Measurements from ENCODE around the gene ANKRD44.
"Not testable (repeated sequence)": the region's sequence is repeated elsewhere in the genome, so short reads cannot be mapped to it uniquely, and the experiment has no call there.

The ANKRD44 gene

DNA sequence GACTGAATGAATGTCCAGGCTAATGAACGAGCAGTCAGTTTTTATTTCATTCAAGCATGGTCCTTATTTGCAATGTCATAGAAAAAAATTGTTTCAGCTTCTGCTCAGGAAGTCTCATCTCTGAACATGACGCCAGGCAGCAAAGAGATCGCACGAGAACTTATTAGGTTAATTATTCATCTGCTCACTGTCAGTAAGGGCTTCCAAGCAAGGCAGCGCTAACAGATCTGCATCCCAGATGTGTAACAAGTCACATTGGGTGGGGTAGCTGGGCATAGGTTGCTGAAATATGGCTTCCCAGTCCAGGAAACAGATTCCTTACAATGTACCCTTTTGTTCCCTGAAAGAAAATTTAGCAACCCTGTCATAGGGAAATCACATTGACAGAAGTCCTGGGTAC lies 63.5 kb downstream of the ANKRD44 start:
- Mint-ChIP-seq H3K36me3 (peaks cover 1% of the 10 kb centered on the region), H3K9me3 (no peaks in the 10 kb centered on the region), H3K27me3 (no peaks in the 10 kb centered on the region), H3K4me1 (peaks cover 92% of the 10 kb centered on the region), H3K4me3 (peak overlapping the region; percentile 60), H3K27ac (peak overlapping the region; percentile 92)

DNA sequence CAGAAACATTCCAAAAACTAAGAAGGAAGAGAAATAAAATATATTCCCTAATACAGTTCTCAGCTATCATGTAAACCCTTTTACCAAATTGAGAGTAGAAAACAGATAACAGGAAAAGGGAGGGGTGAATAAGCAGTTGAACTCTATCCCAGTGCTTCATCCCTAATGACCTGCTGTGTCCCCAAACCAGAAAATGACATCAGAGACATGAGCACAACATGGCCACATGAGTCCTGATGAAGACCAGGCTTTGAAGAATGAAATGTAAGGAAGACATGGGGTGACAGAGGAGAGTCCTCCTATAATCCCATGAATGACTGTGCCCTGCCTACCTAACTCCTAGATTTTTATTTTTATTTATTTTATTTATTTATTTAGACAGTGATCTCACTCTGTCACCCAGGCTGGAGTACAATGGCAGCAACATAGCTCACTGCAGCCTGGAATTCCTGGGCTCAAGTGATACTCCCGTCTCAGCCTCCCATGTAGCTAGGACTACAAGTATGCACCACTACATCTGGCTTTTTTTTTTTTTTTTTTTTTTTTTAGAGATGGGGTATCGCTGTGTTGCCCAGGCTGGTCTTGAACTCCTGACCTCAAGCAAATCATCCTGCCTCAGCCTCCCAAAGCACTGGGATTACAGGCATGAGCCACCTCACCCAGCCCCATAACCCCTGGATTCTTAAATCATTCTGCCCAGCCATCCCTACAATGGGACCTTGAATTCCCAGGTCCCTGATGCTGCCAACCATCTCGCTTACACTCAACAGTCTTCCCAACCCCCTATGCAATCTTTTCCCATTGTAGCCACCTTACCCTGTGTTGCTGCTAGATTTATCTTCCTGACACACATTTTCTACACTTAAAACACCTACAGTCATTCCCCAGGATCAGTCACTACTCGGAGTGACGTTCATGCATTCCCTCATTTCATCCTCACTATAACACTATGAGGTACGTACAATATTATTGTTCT lies 64.5 kb downstream of the ANKRD44 start:
- Mint-ChIP-seq H3K36me3 (peaks cover 1% of the 10 kb centered on the region), H3K4me1 (peaks cover 86% of the 10 kb centered on the region), H3K27ac (peak overlapping the region; percentile 92), H3K4me3 (peak overlapping the region; percentile 60), H3K9me3 (no peaks in the 10 kb centered on the region), H3K27me3 (no peaks in the 10 kb centered on the region)

DNA sequence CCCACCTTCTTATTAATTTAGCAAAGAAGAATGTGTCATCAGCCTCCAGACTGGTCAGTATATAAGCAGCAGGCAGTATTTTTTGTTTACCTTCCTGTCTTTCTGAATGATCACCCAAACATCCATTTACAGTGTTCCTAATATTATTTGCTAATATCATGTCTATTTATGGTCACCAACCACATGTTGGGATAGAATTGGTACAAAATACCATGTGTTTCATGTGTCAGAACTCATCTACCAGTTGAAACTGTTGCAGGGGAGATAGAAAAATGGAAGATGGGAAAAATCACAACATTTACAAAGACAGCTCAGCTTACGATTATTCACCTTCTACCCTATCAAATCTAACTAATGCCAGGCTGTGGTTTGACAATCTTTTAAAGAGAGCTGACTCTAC lies 66.2 kb downstream of the ANKRD44 start:
- Mint-ChIP-seq H3K27ac (peak overlapping the region; percentile 86), H3K36me3 (peaks cover 1% of the 10 kb centered on the region), H3K4me3 (no peak overlapping the region)

DNA sequence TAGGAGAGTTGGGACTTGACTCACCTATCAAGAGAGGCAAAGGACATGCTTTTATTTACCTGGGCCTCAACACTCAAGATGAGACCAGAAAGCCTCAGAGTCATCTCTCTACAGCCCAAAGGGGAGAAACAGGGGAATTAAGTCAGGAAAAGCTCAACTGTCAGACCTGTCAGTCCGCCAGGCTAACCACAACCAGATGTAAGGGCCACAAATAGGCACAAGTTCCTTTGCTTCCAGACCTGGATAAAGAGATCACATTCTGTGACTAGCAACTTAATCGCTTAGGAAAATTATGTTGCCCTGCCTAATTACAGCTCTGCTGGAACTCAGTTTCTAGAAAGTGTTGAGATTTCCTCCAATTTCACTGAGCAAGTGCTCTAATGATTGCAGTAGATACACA lies 67.9 kb downstream of the ANKRD44 start:
- Mint-ChIP-seq H3K9me3 (no peaks in the 10 kb centered on the region), H3K27ac (peak overlapping the region; percentile 63), H3K4me3 (no peak overlapping the region), H3K36me3 (peaks cover 1% of the 10 kb centered on the region), H3K4me1 (peaks cover 85% of the 10 kb centered on the region), H3K27me3 (no peaks in the 10 kb centered on the region)

More for the DNA sequence above, 66.2 kb downstream of the ANKRD44 start:
- no peaks in the 10 kb centered on the region for H3K9me3 Mint-ChIP-seq
- peaks cover 86% of the 10 kb centered on the region for H3K4me1 Mint-ChIP-seq
- no peaks in the 10 kb centered on the region for H3K27me3 Mint-ChIP-seq

DNA sequence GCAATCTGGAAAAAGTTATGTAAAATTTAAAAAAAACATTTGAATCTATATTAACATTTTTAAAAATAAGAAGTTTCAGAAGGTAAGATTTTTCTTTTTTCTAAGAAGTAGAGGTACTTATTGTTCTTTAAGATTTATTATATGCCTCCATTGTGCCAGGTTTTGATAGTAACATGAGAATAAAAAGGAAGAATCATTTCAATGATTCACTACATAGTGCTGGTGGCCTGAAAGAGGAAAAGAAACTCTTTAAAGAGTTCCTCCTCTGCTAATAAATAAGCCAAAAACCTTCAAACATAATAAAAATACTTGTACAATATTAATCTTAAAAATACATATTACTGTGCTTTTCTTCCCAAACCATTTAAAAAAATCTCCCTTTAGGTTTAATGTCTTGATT lies 69.0 kb downstream of the ANKRD44 start:
- no peak overlapping the region for H3K27ac Mint-ChIP-seq
- no peaks in the 10 kb centered on the region for H3K27me3 Mint-ChIP-seq
- no peaks in the 10 kb centered on the region for H3K36me3 Mint-ChIP-seq
- no peaks in the 10 kb centered on the region for H3K9me3 Mint-ChIP-seq
- no peak overlapping the region for H3K4me3 Mint-ChIP-seq
- H3K4me1 Mint-ChIP-seq = peaks cover 85% of the 10 kb centered on the region

DNA sequence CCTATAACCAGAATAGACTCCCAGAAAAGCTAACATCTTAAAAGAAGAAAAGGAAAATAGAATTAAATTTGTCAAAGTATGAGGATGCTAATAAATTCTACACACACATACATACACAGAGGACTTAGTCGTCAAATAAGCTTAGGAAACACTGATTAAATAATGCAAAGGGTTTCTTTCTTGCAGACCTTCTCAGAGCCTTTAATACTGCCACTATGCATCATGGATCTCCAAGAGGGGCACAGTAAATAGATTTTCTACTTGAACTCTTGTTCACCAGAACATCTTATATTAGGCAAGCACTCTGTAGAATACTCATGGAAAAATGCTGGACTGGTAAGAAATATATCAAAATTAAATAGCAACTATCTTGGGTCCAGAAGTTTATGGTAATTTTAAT lies 69.4 kb downstream of the ANKRD44 start:
- Mint-ChIP-seq H3K27ac (peak overlapping the region; percentile 94), H3K36me3 (no peaks in the 10 kb centered on the region), H3K27me3 (no peaks in the 10 kb centered on the region), H3K9me3 (no peaks in the 10 kb centered on the region), H3K4me3 (peak overlapping the region; percentile 72), H3K4me1 (peaks cover 86% of the 10 kb centered on the region)

DNA sequence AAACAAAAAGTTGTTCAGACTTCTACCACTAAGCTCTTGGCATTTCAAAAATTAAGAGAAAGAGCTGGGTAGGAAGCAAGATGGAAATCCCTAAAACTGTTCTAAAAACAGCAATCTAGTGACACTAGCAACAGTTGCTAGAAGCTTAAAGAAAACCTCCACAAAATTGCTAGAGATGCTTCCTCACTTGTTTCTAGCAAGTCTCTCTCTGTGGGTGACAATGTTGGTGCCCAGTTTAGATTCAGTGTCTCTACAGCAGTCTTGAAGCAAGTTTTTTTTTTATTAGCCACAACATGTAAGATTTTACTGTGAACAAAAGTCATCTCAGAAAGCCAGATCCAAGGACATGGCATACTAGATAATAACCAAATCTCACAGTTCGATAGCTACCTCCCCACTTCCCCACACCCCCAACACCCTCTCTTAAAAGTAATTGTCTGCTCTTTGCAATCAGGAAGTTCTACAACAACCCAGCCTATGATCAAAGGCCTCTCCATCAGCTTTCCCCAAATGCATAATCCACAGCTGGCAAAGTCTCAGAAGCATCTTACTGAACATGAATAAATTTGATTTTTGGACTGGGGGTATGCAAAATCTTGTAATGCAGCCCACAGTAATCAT lies 70.0 kb downstream of the ANKRD44 start:
- H3K36me3 Mint-ChIP-seq = no peaks in the 10 kb centered on the region
- H3K9me3 Mint-ChIP-seq = no peaks in the 10 kb centered on the region
- H3K27ac Mint-ChIP-seq = peak overlapping the region; percentile 94
- H3K4me3 Mint-ChIP-seq = peak overlapping the region; percentile 72
- peaks cover 87% of the 10 kb centered on the region for H3K4me1 Mint-ChIP-seq
- H3K27me3 Mint-ChIP-seq = no peaks in the 10 kb centered on the region

DNA sequence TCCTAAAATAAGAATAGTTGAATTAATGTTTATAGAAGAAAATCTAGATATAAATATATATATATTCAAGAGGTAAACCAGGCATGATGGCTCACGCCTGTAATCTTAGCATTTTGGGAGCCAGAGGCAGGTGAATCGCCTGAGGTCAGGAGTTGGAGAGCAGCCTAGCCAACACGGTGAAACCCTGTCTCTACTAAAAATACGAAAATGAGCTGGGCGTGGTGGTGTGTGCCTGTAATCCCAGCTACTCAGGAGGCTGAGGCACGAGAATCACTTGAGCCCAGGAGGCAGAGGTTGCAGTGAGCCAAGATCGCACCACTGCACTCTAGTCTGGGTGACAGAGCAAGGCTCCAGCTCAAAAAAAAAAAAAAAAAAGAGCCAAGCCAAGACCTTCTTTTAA lies 70.6 kb downstream of the ANKRD44 start:
- H3K27ac Mint-ChIP-seq = peak overlapping the region; percentile 94
- peak overlapping the region; percentile 72 for H3K4me3 Mint-ChIP-seq
- H3K4me1 Mint-ChIP-seq = peaks cover 87% of the 10 kb centered on the region
- not testable (repeated sequence) for H3K36me3 Mint-ChIP-seq, H3K27me3 Mint-ChIP-seq, H3K9me3 Mint-ChIP-seq

DNA sequence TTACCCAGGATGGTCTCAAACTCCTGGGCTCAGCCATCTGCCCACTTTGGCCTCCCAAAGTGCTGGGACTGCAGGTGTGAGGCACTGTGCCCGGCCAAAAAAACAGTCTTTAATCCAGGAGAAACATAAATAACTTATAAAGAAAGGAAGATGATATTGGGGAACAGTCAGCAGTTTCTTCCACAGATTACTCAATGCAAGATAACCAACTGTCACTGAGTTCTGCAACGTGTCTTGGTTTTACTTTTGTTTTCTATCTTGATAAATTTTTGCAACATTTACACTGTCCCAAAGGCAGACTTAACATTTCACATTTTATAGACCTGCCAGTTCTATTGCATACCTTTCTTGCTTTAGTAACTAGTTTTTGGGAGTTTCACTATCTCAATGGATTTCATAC lies 71.1 kb downstream of the ANKRD44 start:
- peak overlapping the region; percentile 88 for H3K4me3 Mint-ChIP-seq
- H3K9me3 Mint-ChIP-seq = no peaks in the 10 kb centered on the region

DNA sequence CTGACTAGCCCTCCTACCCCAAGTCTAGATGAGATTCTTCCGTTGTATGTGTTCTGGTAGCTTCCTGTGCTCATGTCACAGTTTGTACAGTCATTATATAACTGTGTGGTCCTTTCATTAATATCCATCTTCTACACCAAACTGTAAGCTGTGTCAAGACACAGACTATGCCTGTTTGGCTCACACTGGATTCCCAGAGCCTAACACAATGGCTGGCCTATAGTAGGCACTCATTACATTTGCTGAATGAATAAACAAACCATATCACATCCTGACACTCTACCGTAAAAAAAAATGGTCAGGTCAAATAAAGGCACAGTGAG lies 72.6 kb downstream of the ANKRD44 start:
- H3K27ac Mint-ChIP-seq = peak overlapping the region; percentile 98
- no peaks in the 10 kb centered on the region for H3K9me3 Mint-ChIP-seq
- no peaks in the 10 kb centered on the region for H3K27me3 Mint-ChIP-seq
- H3K4me1 Mint-ChIP-seq = peaks cover 90% of the 10 kb centered on the region
- H3K36me3 Mint-ChIP-seq = no peaks in the 10 kb centered on the region
- H3K4me3 Mint-ChIP-seq = peak overlapping the region; percentile 85

More for the DNA sequence above, 71.1 kb downstream of the ANKRD44 start:
- peak overlapping the region; percentile 98 for H3K27ac Mint-ChIP-seq
- no peaks in the 10 kb centered on the region for H3K36me3 Mint-ChIP-seq
- no peaks in the 10 kb centered on the region for H3K27me3 Mint-ChIP-seq
- H3K4me1 Mint-ChIP-seq = peaks cover 87% of the 10 kb centered on the region

DNA sequence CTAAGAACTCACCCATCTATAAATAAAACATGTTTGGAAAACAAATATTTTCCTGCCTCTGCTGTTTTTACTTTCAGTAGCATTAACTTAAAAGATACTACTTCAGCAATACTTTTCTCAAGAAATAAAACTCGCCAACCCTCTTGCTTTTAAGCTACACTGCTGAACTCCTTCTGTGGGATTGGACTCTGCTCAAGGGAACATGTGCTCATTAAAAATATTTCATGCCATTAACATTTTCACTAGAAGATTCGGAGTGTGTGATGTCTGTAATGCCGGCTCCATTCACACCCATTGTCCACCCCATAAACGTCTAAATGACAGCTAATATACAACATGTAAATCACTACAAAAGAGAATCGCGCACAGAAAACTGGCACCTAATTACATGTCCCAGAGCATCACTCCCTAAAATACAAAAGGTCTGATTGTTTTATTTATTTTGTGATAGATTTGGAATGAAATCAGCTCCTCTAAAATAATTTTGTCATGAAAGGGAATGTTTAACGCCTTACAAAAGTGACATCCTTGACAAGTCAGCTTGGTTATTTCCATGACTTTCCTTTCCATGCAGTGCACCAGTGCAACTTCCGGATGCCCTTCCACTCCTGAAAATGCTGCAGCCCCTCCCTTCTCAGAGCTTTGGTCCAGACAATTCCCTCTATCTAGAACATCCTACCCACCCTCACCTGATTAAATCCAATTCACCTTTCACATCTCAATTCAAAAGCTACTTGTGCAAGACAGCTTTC lies 73.1 kb downstream of the ANKRD44 start:
- H3K9me3 Mint-ChIP-seq = no peaks in the 10 kb centered on the region
- H3K4me3 Mint-ChIP-seq = peak overlapping the region; percentile 85
- peak overlapping the region; percentile 98 for H3K27ac Mint-ChIP-seq
- peaks cover 90% of the 10 kb centered on the region for H3K4me1 Mint-ChIP-seq
- no peaks in the 10 kb centered on the region for H3K27me3 Mint-ChIP-seq
- no peaks in the 10 kb centered on the region for H3K36me3 Mint-ChIP-seq

DNA sequence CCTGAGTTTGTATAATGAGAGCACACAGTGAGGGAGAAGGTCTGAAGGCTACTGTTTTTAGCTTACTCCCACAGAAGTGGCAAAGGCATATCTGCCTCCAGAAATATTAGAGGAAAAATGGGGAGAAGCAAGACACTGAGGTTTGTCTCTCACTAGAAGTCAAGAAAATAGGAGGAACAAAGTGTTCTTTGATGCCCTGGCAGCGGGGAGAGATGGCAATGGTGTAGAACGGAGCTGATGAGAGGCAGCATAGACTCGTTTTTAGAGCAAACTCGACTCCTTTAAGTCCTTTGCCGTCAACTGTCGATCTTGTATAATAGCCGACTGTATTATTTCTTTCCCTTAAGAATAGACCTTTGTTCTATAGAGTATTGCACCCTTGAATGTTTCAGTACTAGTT lies 73.8 kb downstream of the ANKRD44 start:
- Mint-ChIP-seq H3K36me3 (no peaks in the 10 kb centered on the region), H3K9me3 (no peaks in the 10 kb centered on the region), H3K27me3 (no peaks in the 10 kb centered on the region), H3K27ac (peak overlapping the region; percentile 98), H3K4me1 (peaks cover 93% of the 10 kb centered on the region), H3K4me3 (peak overlapping the region; percentile 85)

DNA sequence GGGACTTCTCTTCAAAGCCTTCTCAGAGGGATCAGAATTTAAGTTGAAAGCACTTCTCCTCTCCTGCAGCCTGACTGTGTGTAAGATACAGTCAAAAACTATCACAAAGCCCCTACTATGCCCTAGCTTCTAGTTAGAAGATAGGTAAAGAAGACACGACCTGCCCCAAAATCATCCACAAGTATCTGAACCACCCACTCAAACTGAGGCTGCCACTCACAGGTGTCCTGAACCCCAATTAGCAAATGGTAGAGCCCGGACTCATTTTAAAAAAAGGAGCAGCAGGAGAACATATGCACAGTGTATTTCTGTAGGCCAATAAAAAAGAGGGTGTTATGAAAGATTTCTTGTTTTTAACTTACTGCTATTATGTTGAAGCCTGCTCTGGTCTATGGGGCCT lies 74.4 kb downstream of the ANKRD44 start:
- H3K36me3 Mint-ChIP-seq = no peaks in the 10 kb centered on the region
- peaks cover 97% of the 10 kb centered on the region for H3K4me1 Mint-ChIP-seq
- peak overlapping the region; percentile 85 for H3K4me3 Mint-ChIP-seq
- H3K27me3 Mint-ChIP-seq = no peaks in the 10 kb centered on the region
- peak overlapping the region; percentile 98 for H3K27ac Mint-ChIP-seq
- no peaks in the 10 kb centered on the region for H3K9me3 Mint-ChIP-seq

DNA sequence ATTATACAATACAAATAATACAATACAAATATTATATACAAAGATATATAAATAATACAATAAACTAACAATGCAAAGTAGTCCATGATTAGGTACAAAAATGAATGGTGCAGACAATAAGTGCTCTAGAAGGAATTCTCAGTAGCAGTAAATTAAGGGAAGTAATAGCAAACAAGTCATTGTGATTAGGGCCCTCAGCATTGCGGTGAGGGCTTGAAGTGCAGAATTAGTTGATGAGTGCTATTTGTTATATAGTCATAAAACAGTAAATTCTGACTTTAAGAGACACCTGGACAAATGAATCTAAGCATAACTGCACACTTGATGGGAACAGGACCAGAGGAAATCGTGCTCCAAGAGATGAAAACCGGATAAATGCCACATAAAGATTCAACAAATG lies 74.9 kb downstream of the ANKRD44 start:
- no peaks in the 10 kb centered on the region for H3K9me3 Mint-ChIP-seq
- no peaks in the 10 kb centered on the region for H3K27me3 Mint-ChIP-seq
- H3K36me3 Mint-ChIP-seq = peaks cover 1% of the 10 kb centered on the region
- H3K4me3 Mint-ChIP-seq = peak overlapping the region; percentile 85
- H3K4me1 Mint-ChIP-seq = peaks cover 96% of the 10 kb centered on the region
- peak overlapping the region; percentile 98 for H3K27ac Mint-ChIP-seq

DNA sequence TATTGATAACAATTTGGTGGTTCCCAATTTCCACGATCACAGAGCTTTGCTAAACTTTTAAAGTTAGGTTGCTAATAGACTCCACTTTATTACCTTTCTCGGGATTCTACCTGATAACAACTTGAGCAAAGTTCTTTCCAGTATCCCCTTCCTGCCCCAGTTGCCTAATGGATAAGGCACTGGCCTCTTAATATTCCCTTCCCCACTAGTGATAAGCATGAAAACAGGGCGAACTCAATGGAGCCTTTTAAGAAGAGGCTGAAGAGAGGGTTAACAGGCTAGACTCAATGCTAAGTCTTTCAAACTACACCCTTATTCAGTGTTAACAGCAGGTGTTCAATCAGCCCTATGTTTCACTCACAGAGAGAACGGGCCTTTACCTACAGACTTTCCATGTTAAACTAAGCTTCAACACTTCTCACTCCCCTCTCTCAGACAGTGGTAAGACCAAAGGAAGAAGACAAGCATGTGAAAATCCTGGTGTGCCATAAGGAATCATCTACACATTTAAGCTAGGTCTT lies 75.8 kb downstream of the ANKRD44 start:
- H3K4me3 Mint-ChIP-seq = peak overlapping the region; percentile 48
- H3K27me3 Mint-ChIP-seq = no peaks in the 10 kb centered on the region
- no peaks in the 10 kb centered on the region for H3K9me3 Mint-ChIP-seq
- peaks cover 4% of the 10 kb centered on the region for H3K36me3 Mint-ChIP-seq
- peaks cover 98% of the 10 kb centered on the region for H3K4me1 Mint-ChIP-seq
- peak overlapping the region; percentile 96 for H3K27ac Mint-ChIP-seq

All from activated naive CD4-positive, alpha-beta T cell treated with anti-CD3 and anti-CD28 coated beads, Interleukin-2, amount 50 U/mL, for 24 hours (primary cell).